ENCODE data around the gene ITGB5.
A peak's percentile ranks its signal among the peaks of the same experiment; 100 is the strongest.
"Not testable (repeated sequence)": the region's sequence is repeated elsewhere in the genome, so short reads cannot be mapped to it uniquely, and the experiment has no call there.

The ITGB5 gene

GRCh38 chr3:124769462-124769861 lies 117.7 kb downstream of the ITGB5 start:
- no peak for DNase-seq

DNA sequence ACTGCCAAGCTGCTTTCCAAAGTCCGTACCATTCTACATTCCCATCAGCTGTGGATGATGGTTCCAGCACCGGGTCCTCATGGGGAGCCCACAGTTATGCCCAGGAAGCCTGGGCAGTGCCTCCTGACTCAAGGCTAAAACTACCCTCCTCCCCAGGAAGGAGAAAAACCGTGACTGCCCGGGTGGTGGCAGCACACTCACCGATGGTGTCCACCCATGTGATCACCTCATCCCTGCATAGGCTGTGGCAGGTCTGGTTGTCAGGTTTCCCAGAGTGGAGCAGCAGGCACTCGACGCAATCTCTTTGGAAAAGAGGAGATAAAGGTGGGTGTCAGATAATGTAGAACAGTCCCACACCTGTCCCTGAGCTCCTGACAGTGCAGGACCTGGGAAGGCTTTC lies 118.4 kb downstream of the ITGB5 start:
- no peak for DNase-seq

DNA sequence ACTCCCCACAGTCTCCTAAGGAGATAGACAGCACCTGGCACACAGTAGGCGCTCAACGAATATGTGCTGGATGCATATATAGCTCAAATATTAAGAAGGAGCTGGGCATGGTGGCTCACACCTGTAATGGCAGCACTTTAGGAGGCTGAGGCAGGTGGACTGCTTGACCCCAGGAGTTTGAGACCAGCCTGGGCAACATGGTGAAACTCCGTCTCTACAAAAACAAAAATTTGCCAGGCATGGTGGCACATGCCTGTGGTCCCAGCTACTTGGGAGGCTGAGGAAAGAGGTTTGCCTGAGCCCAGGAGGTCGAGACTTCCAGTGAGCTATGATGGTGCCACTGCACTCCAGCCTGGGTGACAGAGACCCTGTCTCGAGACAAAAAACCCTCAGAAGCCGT lies 119.5 kb downstream of the ITGB5 start:
- DNase-seq: no peak

DNA sequence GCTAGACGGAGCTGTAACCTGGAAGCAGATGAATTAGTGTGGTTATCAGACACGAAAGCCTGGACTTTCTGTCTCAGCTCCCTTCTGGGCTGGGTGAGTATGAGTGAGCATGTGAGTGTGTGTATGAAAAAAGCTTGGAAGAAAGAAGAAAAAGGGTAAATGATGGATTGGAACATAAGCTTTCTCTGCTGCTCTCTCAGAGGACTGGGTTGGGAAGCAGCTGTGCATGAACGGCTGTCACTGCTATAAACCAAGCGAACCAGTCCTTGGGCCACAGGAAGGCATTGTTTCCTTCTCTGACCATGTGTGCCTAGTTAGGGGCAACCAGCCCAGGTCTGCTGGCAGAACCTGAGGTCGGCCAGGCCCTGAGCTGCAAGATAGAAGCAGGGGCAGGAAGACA lies 119.9 kb downstream of the ITGB5 start:
- no peak for DNase-seq

DNA sequence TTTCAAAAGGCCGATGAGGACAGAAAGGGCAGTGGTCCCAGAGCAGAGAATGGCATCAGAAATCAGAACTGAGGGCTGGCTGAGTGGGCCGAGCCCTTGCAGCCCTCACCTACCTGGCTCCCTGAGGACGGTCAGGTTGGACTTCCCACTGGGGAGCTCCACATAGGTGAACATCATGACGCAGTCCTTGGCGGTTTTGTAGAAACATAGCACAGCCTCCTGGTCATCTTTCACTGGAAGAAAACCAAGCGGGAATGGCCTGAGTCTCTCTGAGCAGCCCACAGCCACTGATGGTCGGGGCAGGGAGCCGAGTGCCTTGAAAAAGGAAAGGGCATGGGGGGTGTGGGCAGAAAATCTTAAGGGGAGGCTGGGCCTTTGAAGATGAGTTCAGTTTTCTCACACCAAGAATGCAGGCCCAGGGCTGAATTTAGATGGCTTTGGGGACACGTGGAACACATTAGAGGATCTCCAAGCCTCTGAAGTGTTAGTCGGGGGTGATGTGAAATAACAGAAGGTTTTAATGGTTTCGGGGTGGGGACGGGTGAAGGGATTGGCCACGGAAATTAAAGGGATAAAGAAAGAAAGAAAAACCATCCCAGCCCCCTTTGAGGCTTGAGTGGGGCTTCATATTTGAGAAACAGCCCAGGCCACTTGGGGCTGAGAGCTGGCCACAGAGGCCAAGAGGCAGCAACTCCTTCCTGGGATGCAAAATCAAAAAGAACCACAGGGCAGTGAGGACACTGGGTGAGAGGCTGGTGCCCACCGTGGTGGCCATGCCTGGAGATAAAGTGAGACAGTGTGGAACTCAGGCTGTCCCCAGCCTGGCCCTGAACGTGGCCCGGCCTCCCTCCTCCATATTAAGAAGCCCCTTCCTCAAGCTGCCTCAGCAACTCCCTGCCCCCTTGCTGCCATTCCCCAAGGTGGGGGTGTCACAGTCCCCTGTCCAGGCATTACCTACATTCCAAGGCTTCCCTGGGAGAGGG lies 120.8 kb downstream of the ITGB5 start:
- DNase-seq: no peak

- no peak for DNase-seq
These were observed 121.8 kb downstream of the ITGB5 start for GRCh38 chr3:124765197-124765840.

- DNase-seq: no peak
These were observed 122.4 kb downstream of the ITGB5 start for GRCh38 chr3:124764746-124765145.

GRCh38 chr3:124763644-124764358 lies 123.4 kb downstream of the ITGB5 start:
- no peak for DNase-seq

DNA sequence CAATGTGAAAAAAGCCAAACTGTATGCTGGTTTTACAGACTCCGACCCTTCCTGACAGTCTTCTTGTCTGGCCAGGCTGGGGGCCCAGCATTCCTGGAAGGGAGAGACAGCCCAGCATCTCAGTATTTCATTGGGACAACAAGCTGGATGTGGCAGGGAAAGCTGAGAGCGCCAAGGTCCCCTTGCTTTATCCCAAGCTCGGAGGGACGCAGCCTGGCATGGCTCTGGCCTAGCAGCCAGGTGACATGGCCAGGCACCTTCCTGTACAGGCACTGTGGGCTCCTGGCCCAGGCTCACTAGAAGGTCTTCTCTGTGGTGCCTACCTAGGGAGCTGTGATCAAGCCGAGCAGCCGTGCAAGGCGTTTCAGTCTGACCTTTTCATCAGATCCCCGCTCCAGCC lies 124.0 kb downstream of the ITGB5 start:
- no peak for DNase-seq

DNA sequence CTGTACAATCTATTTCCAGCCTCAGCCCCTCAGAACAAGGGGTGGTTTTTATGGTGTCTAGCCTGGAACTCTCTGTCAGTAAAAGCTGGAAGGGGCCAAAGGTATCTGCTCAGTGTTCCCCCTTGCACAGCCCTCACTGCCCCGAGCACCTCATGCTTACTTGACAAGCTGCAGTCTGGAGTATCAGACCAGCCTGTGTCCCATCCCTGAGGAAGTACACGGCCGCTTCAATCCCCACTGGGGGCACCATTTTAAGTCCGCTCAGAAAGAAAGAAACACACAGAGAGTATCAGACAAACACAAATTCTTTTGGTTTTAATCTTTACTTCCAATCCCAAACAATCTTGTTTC lies 124.5 kb downstream of the ITGB5 start:
- DNase-seq: no peak

DNA sequence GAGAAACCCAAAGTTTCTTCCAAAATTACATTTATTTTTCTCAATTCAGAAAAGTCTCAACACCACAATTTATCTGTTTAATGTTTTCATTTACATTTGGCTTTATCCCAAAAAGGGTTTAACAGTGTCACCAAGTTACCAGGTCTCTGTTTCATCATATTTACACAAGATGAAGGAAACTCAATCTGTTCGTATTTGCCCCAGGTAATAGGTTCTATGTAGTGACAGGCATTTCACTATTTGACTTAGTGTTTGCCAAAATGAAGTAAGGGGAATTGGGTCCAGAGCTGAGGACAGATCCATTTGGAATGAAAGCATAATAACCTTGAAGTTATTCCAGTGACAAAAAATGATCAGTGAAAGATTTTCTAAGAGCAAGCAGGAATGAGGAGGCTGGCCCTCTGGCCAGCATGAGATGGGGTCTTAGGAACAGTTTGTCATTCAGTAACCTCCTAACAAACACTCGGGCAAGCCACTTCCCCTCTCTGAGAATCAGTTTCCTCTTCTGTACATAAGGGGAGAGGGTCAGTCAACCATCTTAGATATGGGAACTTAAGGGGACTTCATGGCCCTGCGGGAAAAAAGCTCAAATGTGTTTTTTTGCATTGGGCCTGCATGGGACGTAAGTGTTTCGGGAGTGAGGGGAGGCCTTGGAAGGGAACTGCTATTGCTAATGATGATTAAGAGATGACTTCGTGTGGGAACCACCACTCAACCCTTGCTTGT lies 125.1 kb downstream of the ITGB5 start:
- no peak for DNase-seq

DNA sequence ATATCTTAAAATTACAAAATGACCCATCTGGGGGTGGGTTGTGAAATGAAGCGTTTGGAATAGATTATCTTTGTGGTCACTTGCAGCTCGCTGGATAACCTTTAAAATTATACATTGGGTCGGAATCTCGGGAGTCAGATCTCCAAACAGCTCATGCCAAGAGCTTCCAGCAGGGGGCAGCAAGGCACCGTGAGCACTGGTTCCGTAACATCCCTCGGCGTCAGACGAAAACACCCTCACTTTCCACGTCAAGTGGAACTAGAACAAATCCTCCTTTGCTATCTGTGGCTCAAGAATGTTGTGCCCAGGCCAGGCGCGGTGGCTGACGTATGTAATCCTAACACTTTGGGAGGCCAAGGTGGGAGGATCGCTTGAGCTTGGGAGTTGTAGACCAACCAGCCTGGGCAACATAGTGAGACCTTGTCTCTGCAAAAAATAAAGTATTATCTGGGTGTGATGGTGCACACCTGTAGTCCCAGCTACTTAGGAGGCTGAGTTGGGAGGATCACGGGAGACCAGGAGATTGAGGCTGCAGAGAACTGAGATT lies 125.8 kb downstream of the ITGB5 start:
- peak in 1 of 2 experiments; percentile 60 for DNase-seq

DNA sequence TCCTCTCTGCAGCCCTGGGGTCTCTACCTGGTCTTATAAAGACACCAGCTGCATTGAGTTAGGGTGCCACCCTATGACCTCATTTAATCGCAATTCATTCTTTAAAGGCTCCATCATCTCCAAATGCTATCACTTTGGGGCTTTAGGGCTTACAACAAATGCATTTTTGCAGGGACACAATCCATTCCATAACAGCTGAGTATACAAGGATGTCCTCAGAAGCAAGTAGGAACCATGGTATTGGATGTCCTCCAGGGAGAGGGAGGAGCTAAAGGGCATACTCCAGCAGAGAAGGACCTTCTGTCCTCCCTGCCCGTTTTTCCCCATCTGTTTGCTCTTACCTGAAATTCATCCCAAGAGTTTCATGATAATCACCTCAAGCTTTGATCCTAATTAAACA lies 126.6 kb downstream of the ITGB5 start:
- no peak for DNase-seq

GRCh38 chr3:124759666-124760401 lies 127.3 kb downstream of the ITGB5 start:
- no peak for DNase-seq

DNA sequence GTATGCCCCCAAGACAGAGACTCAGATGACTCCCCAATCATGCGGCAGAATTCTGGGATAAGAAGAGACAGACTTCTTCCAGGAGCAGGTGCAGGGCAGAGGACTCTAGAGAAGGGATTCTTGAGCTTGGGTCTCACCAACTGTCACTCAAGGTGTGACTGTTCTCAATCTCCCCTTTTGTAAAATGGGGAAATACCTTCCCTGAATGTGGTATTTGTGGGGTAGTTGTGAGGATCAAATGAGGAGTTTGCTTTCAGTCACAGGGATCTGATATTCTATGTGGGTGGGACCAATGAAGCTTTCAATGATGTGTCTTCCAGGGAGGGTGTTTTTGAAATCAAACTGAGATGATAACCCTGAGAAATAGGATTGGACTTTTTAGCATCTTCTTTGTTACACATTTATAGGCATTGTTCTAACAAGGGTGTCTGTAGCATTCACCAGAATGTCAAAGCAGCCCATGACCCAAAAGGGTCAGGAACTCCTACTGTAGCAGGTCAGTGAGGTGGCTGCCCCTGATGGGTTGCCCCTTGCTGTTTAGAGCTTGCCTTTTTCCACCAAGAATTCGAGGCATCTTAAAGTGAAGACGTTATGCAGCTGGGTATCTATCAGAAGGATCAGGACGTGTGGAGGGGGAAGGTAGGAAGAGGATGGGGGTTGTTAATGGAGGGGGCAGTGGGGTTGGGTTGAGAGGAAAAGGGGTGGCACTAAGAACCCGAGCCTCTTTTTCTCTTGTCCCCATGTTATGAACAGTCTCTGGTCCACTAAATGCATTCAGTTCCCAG lies 128.1 kb downstream of the ITGB5 start:
- no peak for DNase-seq

- not testable (repeated sequence) for DNase-seq
These were observed 129.2 kb downstream of the ITGB5 start for GRCh38 chr3:124757926-124758325.

DNA sequence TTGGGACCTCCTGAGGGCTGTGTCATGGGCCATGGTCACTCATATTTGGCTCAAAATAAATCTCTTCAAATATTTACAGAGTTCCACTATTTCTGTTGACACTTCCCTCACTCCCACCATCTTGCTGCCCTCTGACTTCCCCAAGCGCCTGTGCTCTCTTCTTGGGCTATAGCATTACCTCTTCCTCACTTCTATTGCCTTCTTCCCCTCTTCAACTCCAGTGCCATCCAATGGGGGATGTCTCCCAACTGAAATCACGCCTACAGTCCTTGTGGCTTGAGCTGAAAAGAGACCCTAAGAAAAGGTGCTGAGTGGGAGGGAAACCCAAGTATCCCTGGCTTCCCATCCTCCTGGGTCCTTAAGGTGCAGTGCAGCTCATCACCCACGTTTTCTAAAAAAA lies 135.1 kb downstream of the ITGB5 start:
- DNase-seq: no peak

DNA sequence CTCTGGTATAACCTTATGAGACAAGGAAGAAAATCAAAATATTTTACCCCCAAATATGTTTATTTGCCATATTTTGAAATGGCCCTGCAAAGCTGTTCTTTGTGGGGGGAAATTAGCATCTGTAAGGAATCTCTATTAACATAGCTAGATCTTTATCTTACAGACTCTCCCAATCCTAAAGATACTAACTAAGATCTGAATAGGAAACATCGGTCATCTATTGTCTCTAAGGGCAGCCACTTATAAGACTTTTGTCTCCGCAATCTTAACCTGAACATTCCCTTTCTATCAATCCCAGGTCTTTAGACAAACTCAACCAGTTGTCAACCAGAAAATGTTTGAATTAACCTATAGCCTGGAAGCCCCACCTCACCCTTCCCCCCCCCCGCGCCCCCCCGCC lies 135.7 kb downstream of the ITGB5 start:
- no peak for DNase-seq

GRCh38 chr3:124749877-124750276 lies 137.3 kb downstream of the ITGB5 start:
- not testable (repeated sequence) for DNase-seq

DNA sequence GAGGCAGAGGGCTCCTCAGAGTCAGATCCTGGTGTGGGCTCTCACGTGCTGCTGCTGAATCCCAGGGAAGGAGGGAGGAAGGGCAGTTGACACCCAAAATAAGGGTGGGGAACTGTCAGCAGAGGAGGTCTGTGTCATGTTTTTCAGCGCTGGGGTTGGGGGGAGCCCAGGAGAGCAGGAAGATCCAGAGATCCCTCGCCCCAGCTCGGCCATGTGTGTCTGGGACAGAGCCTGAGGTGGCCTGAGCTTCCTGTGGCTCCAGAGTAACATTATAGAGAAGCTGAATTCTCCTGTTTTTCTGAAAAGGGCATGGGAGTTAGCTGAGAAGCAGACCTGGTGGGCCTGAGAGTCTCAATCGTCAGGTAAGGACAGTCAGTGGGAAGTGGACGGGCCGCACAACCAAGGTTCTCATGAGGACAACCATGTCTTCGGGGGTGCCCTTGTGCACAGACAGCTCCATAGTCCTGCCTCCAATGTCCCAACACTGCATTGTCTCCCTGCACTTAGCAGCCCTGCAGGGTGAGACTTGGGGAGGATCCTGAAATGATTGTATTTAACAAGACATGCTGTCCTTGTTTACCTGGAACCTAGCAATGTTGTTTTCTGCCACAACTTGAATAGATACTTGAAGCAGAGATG lies 138.5 kb downstream of the ITGB5 start:
- DNase-seq: no peak
